Vagina (tissue), 2 donors: ENCODE data around the gene TIAM2. TPM values are rescaled to one million over a fixed set of nuclear protein-coding genes. Genes with fewer than 3 reads are reported as not detected.

Experiments used
- DNase-seq, 2 donors: peaks; one replicate each; pipeline ENCODE4 v3.0.0-alpha.2; 2017; ENCODE audit errors: extremely low spot score in 2 of 2
- H3K27ac ChIP-seq: fragments of 200-600 bp; sonication (generic); one replicate; pipeline ENCODE4 v1.5.1; 2019
- H3K27me3 ChIP-seq: fragments of 200-600 bp; sonication (generic); one replicate; pipeline ENCODE4 v1.5.1; 2019
- H3K36me3 ChIP-seq, 2 donors: fragments of 200-600 bp; sonication (generic); one replicate each; pipeline ENCODE4 v1.5.1; 2017 to 2019
- H3K4me1 ChIP-seq: fragments of 200-600 bp; sonication (generic); one replicate; pipeline ENCODE4 v1.5.1; 2019
- H3K4me3 ChIP-seq, 2 donors: fragments of 200-600 bp; sonication (generic); 1 replicate in 1 of 2; 2 replicates in 1 of 2; pipeline ENCODE4 v1.5.1; 2016 to 2019
- H3K9me3 ChIP-seq: fragments of 200-600 bp; sonication (generic); one replicate; pipeline ENCODE4 v1.5.1; 2019
- CTCF ChIP-seq, 3 experiments: fragments of 450-650 bp in 2 of 3; fragments of 200-600 bp in 1 of 3; sonication (generic) in 1 of 3; IDR thresholded peaks; one replicate each; pipeline ENCODE4 v1.5.1; 2017 to 2019; ENCODE audit warnings: antibody characterized with exemption in 3 of 3, mild to moderate bottlenecking in 2 of 3, moderate library complexity in 2 of 3
- POLR2A ChIP-seq, 2 donors: fragments of 450-650 bp; IDR thresholded peaks; one replicate each; pipeline ENCODE4 v1.6.1; 2017; ENCODE audit warnings: antibody characterized with exemption in 2 of 2, mild to moderate bottlenecking in 2 of 2, moderate library complexity in 2 of 2
- POLR2AphosphoS5 ChIP-seq, 2 donors: sonication (generic); formaldehyde crosslinking; IDR thresholded peaks; one replicate each; pipeline ENCODE4 v1.9.0; 2017; ENCODE audit warnings: antibody characterized with exemption in 2 of 2, mild to moderate bottlenecking in 2 of 2, low read depth in 1 of 2; ENCODE audit not compliant: insufficient read depth in 1 of 2
- intact Hi-C: fragments of 100-400 bp; cut with DNase I; formaldehyde crosslinking; loops from one replicate; pipeline ENCODE4 v1.15.1; 2023
- total RNA-seq: library from RNA; depleted of rRNA; stranded (reverse); fragments of >200 nt; gene quantifications from one replicate; pipeline ENCODE4 v1.2.3, GENCODE V29; 2016

TIAM2 gene
- total RNA-seq, 1 donor from 2014 or later, result 11.5 TPM

GRCh38 chr6:155056756-155057155 is 61.6 kb downstream of the TIAM2 start:
- Histone ChIP-seq H3K4me3 (no peak overlapping the region), H3K9me3 (no peaks in the 10 kb centered on the region), H3K27me3 (no peaks in the 10 kb centered on the region), H3K27ac (no peak overlapping the region), H3K4me1 (no peaks in the 10 kb centered on the region), H3K36me3 (no peaks in the 10 kb centered on the region)
- TF ChIP-seq POLR2AphosphoS5 (IDR thresholded peaks at IDR 0.05; ENCODE audit: insufficient read depth in 1 of 2, low read depth in 1 of 2), result no peak
- no peak for TF ChIP-seq POLR2A (IDR thresholded peaks at IDR 0.05)
- no peak for TF ChIP-seq CTCF (IDR thresholded peaks at IDR 0.05)
- intact Hi-C loops, result no loop called here
- no peak for DNase-seq

- TF ChIP-seq POLR2A (IDR thresholded peaks at IDR 0.05) (no peak), CTCF (IDR thresholded peaks at IDR 0.05) (no peak)
- H3K4me1 ChIP-seq, result no peaks in the 10 kb centered on the region
- H3K36me3 ChIP-seq, result no peaks in the 10 kb centered on the region
- no peak for DNase-seq
- intact Hi-C loops, result no loop called here
- no peak overlapping the region for H3K27ac ChIP-seq
- no peaks in the 10 kb centered on the region for H3K27me3 ChIP-seq
- H3K4me3 ChIP-seq, result no peak overlapping the region
- no peaks in the 10 kb centered on the region for H3K9me3 ChIP-seq
Measured at GRCh38 chr6:155061381-155061780, 66.3 kb downstream of the TIAM2 start.

GRCh38 chr6:155062866-155063341 is 67.8 kb downstream of the TIAM2 start:
- Histone ChIP-seq H3K4me3 (no peak overlapping the region), H3K9me3 (no peaks in the 10 kb centered on the region), H3K4me1 (peaks cover 10% of the 10 kb centered on the region), H3K27me3 (no peaks in the 10 kb centered on the region), H3K36me3 (no peaks in the 10 kb centered on the region), H3K27ac (peak overlapping the region; percentile 57)
- TF ChIP-seq CTCF (IDR thresholded peaks at IDR 0.05) (no peak), POLR2A (IDR thresholded peaks at IDR 0.05) (no peak), POLR2AphosphoS5 (IDR thresholded peaks at IDR 0.05; ENCODE audit: insufficient read depth in 1 of 2, low read depth in 1 of 2) (no peak)
- intact Hi-C loops, result no loop called here
- DNase-seq, result no peak

- H3K27me3 ChIP-seq, result no peaks in the 10 kb centered on the region
- H3K4me3 ChIP-seq, result no peak overlapping the region
- H3K36me3 ChIP-seq, result no peaks in the 10 kb centered on the region
- H3K27ac ChIP-seq, result no peak overlapping the region
- no peak for DNase-seq
- intact Hi-C loops, result no loop called here
- no peak for TF ChIP-seq POLR2A (IDR thresholded peaks at IDR 0.05)
- no peak for TF ChIP-seq POLR2AphosphoS5 (IDR thresholded peaks at IDR 0.05; ENCODE audit: insufficient read depth in 1 of 2, low read depth in 1 of 2)
- no peak for TF ChIP-seq CTCF (IDR thresholded peaks at IDR 0.05)
- no peaks in the 10 kb centered on the region for H3K9me3 ChIP-seq
- H3K4me1 ChIP-seq, result peaks cover 13% of the 10 kb centered on the region
Measured at GRCh38 chr6:155064303-155064702, 69.2 kb downstream of the TIAM2 start.

- intact Hi-C loops, result no loop called here
- no peaks in the 10 kb centered on the region for H3K36me3 ChIP-seq
Measured at GRCh38 chr6:155066361-155066760, 71.2 kb downstream of the TIAM2 start.

More at GRCh38 chr6:155066361-155066760, 71.2 kb downstream of the TIAM2 start:
- H3K27ac ChIP-seq, result no peak overlapping the region
- DNase-seq, result no peak
- no peak for TF ChIP-seq POLR2A (IDR thresholded peaks at IDR 0.05)
- no peak for TF ChIP-seq POLR2AphosphoS5 (IDR thresholded peaks at IDR 0.05; ENCODE audit: insufficient read depth in 1 of 2, low read depth in 1 of 2)
- no peak for TF ChIP-seq CTCF (IDR thresholded peaks at IDR 0.05)
- no peaks in the 10 kb centered on the region for H3K27me3 ChIP-seq
- peaks cover 13% of the 10 kb centered on the region for H3K4me1 ChIP-seq
- H3K4me3 ChIP-seq, result no peak overlapping the region
- no peaks in the 10 kb centered on the region for H3K9me3 ChIP-seq
